Tibial nerve (tissue), 4 donors: ENCODE results near the gene OR8B12.

Source experiments
- CTCF ChIP-seq, 5 experiments: fragments of 200-600 bp in 3 of 5; fragments of 450-650 bp in 2 of 5; sonication (generic) in 3 of 5; IDR thresholded peaks; one replicate each; pipeline ENCODE4 v1.5.1; 2016 to 2019; ENCODE audit warnings: antibody characterized with exemption in 5 of 5, mild to moderate bottlenecking in 3 of 5, moderate library complexity in 2 of 5
- EP300 ChIP-seq, 2 donors: sonication (generic); formaldehyde crosslinking; IDR thresholded peaks; one replicate each; pipeline ENCODE4 v1.6.1; 2017; ENCODE audit warnings: antibody characterized with exemption in 2 of 2, mild to moderate bottlenecking in 1 of 2

DNA sequence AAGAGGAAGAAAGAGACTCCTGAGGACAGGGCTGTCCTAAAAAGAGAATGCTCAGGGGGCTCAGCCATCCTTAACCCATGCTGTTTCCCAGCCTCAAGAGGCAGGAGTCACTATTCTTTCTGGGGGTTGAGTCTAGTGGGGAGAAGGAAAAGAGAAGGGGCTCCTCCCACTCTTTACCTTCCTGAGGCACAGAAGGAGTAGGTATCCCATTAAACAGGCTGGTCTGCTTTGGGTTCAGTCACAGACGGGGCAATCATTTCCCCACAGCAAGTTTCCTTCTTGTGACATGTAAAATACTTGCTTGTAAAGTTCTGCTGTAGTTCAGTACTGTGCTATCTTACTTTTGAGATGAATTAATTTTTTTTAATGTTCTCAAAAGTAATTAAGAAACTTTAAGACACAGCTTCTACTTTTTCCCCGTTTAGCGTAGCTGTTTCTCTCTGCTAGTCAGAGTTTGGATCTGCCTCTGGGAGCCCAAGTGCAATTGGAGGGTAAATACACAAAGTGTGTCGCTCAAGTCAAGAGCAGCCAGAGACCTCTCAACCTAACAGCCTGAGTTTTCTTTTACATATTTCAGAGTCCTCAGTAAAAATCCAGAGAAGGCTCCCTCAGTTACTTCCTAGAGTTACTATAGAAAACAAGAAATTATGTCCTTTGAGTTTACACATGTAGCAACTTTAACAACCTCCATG, 41.4 kb upstream of the OR8B12 start:
- TF ChIP-seq CTCF (IDR thresholded peaks at IDR 0.05) (no peak), EP300 (IDR thresholded peaks at IDR 0.05) (no peak)
